HG03064 (cell line): ENCODE measurements around the gene GHR.

ENCODE experiments used
- ATAC-seq: cut with Tn5 transposase; IDR thresholded peaks from one replicate; pipeline ENCODE4 v1.9.1; 2021; ENCODE audit warnings: low read depth; ENCODE audit not compliant: unreplicated experiment

GHR gene

DNA sequence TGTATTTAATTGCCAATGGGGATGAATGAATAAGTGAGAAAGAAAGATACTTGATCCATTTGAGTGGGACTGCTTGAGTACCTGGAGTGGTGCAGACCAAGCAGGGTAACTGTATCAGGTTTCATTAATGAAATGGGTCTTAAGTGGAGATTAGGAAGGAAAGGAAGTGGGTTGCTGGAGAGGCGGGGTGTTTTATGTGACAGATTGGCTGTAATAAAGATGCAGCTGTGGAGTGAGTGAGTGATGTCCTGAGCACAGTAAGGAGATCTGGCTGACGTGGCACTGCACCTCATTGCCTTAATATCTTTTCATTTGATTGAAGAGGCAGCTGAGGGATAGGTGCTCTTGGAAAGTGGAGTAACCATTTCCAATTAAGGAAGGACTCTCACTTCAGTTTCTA is 172.4 kb downstream of the GHR start:
- ATAC-seq: no peak

DNA sequence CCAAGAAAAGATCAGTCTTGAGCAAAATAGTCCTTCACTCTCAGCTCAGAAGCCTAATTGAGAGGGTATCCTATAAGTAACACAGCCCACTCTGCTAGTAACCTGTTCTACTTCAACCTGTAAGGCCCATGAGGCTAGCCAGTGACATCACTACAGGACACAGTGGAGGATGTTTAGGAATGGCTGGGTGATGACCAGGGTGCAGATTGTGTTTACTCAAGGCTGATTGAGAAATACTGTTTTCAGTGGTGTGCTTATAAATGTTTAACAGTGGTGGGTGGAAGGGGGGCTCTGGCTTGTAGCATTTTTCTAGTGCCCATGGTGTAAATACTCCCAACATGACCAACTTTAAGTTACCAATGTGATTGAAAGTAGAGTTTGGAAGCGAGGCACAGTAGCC is 173.6 kb downstream of the GHR start:
- no peak for ATAC-seq

DNA sequence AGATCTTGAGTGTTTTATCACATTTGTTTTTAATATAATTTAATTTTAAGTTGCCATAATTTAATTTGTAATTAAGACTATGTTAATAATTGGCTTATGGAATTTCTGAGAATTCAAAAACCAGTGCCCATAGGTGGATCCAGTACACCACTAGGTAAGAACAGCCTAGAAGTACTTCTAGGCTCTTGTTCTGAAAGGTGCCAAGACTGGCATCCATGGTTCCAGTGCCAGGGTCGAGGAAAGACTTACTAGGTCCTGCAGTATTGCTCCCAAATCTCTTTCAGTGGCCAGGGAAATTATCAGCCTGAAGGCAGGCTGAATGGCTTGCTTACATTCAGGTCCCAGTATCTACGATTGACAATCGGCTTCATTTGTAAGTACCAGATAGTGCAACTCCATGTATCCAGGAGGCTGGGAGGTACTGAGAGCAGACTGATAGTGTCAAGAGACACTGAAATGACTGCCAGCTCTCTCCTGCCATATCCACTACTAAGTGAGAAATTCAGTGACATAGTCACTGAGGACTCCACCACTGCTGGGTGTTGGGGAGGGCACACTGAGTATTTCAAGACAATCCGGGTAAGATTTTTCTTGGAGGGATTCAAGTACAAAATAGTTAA is 174.2 kb downstream of the GHR start:
- ATAC-seq: no peak

GRCh38 chr5:42598311-42598710 is 175.1 kb downstream of the GHR start:
- no peak for ATAC-seq

DNA sequence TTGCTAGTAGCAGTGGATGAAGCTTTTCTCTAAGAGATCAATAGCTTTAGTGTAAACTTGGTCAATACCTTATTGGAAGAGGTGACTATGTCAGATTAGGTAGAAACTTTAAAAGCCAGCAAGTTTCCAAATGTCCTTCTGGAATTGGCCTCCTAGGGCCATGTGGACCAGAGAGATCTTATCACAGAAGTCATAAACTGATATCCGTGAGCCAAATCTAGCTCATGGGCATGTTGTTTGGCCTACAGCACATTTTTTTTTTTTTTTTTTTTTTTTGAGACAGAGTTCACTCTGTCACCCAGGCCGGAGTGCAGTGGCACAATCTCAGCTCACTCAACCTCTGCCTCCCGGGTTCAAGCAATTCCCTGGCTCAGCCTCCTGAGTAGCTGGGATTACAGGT is 175.9 kb downstream of the GHR start:
- ATAC-seq: no peak

GRCh38 chr5:42600441-42600840 is 177.2 kb downstream of the GHR start:
- no peak for ATAC-seq

GRCh38 chr5:42604171-42604711 is 181.0 kb downstream of the GHR start:
- ATAC-seq: no peak

DNA sequence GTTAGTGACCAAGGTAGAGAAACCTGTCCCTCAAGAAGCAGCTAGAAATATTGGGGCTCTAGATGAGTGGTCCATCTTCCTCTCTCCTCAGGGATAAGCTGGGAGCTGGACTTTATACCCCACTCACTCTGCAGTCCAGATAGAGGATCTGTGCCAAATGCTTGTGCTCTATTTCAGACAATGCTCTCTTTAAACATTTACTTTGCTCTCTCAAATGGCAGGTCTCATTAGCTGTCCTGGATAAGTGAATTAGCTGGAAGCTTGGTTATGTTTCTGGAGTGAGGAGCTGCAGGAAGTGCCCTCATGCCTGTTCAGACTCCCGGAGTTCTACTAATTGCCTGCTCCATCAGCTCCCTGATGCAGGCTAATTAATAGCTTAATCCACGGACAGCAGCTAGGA is 182.3 kb downstream of the GHR start:
- ATAC-seq: no peak

DNA sequence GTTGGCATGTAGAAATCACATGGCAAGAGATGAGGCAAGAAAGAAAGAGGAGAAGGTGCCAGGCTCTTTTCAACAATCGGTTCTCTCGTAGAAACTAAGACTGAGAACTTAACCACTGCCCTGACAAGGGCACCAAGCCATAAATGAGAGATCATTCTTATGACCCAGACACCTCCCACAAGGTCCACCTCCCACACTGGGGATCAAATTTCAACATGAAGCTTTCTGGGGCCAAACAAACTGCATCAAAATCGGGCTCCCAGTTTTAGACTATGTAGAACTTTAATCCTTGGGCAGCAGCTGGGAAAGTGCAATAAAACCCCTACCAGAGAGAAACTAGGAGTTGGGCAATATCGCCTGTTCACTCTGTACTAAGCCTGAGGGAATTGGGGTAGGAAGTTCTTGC is 183.2 kb downstream of the GHR start:
- no peak for ATAC-seq

- ATAC-seq: no peak
Measured at GRCh38 chr5:42611437-42611836, 188.2 kb downstream of the GHR start.

- no peak for ATAC-seq
Measured at GRCh38 chr5:42612750-42613366, 189.6 kb downstream of the GHR start.

DNA sequence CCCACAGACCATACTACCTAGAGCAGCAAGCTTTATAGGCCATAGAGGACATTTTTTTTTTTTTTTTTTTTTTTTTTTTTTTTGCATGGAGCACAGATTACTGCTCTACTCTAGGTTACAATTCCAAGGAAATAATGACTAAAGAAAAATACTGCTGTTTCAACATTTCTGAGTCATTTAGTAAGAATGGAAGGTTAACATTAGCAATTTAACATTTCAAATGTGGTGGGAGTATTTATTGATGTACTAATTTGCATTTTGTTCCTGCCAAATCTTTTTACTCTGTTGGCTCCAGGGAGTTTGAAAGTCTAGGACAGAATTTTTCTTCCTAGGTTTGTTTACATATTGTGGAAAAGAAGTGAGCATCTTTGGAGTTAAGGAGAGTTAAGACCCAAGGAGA is 191.3 kb downstream of the GHR start:
- no peak for ATAC-seq

DNA sequence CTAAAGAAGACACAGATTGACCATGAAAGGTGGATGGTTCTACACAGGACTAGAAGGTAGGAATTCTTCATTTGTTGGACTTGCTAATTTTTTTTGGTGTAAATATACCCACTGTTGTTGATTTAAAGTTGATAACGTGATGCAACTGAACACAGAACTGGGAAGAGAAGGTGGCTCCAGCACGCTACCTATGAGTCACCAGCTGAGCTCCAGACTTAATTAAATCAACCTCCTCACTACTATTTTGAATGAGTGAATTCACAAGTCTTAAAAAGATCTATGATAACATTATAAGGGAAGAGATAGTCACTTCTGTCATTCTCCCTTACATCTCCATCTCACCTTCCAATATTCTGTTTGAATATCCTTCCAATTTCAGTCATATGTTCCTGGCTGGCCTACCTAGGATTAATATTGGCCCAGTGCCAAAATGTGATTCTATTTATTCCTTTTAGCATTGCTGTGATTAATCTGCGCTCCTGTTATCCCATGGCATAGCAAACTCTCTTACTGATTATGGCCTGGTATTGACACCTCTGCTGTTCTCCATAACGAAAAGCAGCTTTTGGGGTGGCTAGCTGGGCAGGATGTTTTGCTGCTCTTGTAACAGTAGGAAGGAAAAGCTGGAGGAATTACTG is 197.5 kb downstream of the GHR start:
- no peak for ATAC-seq

- ATAC-seq: no peak
Measured at GRCh38 chr5:42621242-42621641, 198.0 kb downstream of the GHR start.

DNA sequence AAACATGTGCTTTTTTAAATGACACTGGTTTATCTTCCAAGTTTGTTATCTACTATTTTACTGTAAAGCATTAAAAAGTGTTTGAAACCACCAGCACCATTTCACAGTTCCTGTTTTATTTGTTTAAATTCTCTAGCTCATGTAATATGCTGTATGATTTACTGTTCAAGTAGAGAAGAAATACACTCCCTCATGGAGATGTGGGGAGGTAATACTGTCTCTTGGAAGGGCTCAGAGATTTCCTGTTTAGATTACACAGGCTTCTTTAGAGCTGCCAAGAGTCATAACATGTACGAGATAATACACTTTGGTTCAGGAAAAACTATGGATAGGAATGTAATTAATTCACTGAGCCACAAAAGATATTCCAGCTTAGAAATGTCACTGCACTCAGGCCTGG is 198.4 kb downstream of the GHR start:
- no peak for ATAC-seq

GRCh38 chr5:42624912-42625311 is 201.7 kb downstream of the GHR start:
- ATAC-seq: no peak

DNA sequence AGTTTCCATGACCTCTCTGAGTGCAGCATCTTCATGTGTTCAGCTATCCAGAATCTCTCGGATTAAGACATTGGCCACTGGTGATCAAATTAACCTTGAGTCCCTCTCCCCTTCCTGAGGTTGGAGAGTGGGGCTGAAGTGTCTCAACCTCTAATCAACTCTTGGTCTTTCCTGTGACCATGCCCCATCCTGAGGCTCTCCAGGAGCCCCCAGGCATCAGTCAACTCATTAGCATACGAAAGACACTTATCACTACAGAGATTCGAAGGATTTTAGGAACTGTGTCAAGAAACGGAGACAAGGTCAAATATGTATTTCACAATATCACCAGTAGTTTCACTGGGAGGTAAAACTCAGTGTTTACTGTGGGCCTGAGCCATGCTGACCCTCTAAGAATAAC is 203.2 kb downstream of the GHR start:
- no peak for ATAC-seq

GRCh38 chr5:42628821-42629220 is 205.6 kb downstream of the GHR start:
- no peak for ATAC-seq

DNA sequence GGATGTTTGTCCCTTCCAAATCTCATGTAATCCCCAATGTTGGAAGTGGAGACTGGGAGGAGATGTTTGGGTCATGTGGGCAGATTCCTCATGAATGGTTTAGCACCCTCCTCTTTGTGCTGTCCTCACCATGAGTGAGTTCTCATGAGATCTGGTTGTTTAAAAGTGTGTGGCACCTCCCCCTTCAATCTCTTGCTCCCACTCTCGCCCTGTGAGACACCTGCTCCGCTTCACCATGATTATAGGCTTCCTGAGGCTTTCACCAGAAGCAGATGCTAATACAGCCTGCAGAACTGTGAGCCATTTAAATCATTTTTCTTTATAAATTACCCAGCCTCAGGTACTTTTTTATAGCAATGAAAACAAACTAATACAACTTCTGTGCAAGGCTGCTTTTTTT is 206.0 kb downstream of the GHR start:
- no peak for ATAC-seq

DNA sequence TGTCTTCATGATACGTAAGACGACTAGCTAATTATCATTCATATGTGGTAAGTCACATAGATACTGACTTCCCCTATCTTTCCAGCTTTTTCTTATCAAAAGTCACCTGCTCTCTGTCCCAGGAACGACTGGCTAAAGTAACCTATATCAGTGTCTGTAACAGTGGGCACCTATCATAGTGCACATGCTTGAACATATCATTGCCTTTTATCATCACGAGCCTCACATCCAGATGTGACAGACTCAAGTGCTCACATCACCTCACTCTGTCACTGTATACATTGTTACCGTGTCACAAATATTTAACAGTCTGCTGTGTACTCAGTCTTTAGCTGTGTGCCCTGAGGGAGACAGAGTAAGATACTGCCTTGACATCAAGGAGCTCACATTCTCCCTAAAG is 208.0 kb downstream of the GHR start:
- ATAC-seq: no peak

GRCh38 chr5:42632354-42632900 is 209.2 kb downstream of the GHR start:
- no peak for ATAC-seq

- no peak for ATAC-seq
Measured at GRCh38 chr5:42634575-42634974, 211.3 kb downstream of the GHR start.
